Muscle layer of duodenum (tissue), 2 donors: Measurements from ENCODE around the gene MED28.

Experiments
- H3K27ac ChIP-seq: one replicate; pipeline ENCODE4 v1.7.0; 2013; ENCODE audit warnings: mild to moderate bottlenecking, low read length
- H3K27me3 ChIP-seq: one replicate; pipeline ENCODE4 v1.7.0; 2013; ENCODE audit warnings: low read depth, mild to moderate bottlenecking, control low read depth, low read length
- H3K36me3 ChIP-seq, 2 donors: one replicate each; pipeline ENCODE4 v1.7.0; 2013; ENCODE audit warnings: low read length in 2 of 2, control low read depth in 1 of 2, mild to moderate bottlenecking in 1 of 2; ENCODE audit not compliant: insufficient read depth in 2 of 2, control insufficient read depth in 1 of 2
- H3K4me1 ChIP-seq, 2 donors: one replicate each; pipeline ENCODE4 v1.7.0; 2013; ENCODE audit warnings: low read length in 2 of 2, mild to moderate bottlenecking in 2 of 2, control low read depth in 1 of 2, moderate library complexity in 1 of 2; ENCODE audit not compliant: insufficient read depth in 2 of 2, control insufficient read depth in 1 of 2
- H3K4me3 ChIP-seq, 2 donors: one replicate each; pipeline ENCODE4 v1.7.0; 2013; ENCODE audit warnings: low read length in 2 of 2, low read depth in 1 of 2, mild to moderate bottlenecking in 1 of 2
- H3K9me3 ChIP-seq, 2 donors: one replicate each; pipeline ENCODE4 v1.7.0; 2013; ENCODE audit warnings: low read length in 2 of 2, control low read depth in 1 of 2, mild to moderate bottlenecking in 1 of 2; ENCODE audit not compliant: control insufficient read depth in 1 of 2
- donor health status: healthy.

Gene MED28

GRCh38 chr4:17619416-17620105 lies 5.1 kb downstream of the MED28 start:
- no peak overlapping the region for H3K27ac ChIP-seq
- H3K36me3 ChIP-seq = peaks cover 27 to 75% of the 10 kb centered on the region in 2 donors
- H3K27me3 ChIP-seq = no peaks in the 10 kb centered on the region
- H3K9me3 ChIP-seq = no peaks in the 10 kb centered on the region
- H3K4me3 ChIP-seq = no peak overlapping the region
- peaks cover 13 to 31% of the 10 kb centered on the region in 2 donors for H3K4me1 ChIP-seq

GRCh38 chr4:17623451-17624001 lies 9.1 kb downstream of the MED28 start:
- no peak overlapping the region for H3K27ac ChIP-seq
- H3K36me3 ChIP-seq = peaks cover 60 to 95% of the 10 kb centered on the region in 2 donors
- H3K4me1 ChIP-seq = peaks cover 0 to 10% of the 10 kb centered on the region in 2 donors

DNA sequence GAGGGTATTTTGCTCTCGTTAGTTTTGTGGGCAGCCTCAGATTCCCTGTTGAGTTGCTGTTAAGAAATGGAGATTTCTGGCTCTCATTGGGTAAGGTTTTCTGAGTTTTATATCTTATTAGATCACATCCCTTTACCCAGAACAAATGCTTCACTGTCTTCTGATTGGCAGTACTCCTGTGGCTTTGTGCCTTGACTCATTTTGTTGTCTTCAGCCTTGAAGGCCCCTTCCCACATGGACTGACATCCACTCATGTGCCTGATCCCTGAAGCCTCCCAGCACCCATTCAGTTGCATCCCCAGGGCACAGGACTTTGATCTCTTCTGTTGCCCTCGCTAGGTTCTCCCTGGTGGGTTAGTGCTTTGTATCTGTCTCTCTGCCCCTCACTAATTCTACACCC lies 10.4 kb downstream of the MED28 start:
- no peak overlapping the region for H3K4me3 ChIP-seq
- H3K27me3 ChIP-seq = no peaks in the 10 kb centered on the region
- no peak overlapping the region for H3K27ac ChIP-seq
- no peaks in the 10 kb centered on the region for H3K4me1 ChIP-seq
- H3K36me3 ChIP-seq = peaks cover 69 to 100% of the 10 kb centered on the region in 2 donors
- no peaks in the 10 kb centered on the region for H3K9me3 ChIP-seq

More at GRCh38 chr4:17623451-17624001, 9.1 kb downstream of the MED28 start:
- Histone ChIP-seq H3K9me3 (no peaks in the 10 kb centered on the region), H3K27me3 (no peaks in the 10 kb centered on the region), H3K4me3 (no peak overlapping the region)

DNA sequence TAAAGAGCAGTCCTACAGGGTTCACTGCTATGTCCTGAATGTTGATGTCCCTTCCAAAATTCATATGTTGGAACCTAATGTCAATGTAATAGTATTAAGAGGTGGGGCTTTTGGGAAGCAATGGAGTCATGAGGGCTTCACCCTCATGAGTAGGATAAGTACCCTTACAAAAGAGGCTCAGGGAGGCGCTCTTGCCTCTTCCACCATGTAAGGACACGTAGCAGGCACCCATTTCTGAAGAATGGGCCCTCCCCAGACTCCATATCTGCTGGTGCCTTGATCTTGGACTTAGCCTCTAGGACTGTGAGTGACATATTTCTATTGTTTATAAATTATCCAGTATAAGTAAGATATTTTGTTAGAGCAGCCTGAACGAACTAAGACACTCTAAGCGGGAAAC lies 15.8 kb downstream of the MED28 start:
- H3K27ac ChIP-seq = no peak overlapping the region
- H3K36me3 ChIP-seq = peaks cover 64 to 88% of the 10 kb centered on the region in 2 donors
- no peaks in the 10 kb centered on the region for H3K27me3 ChIP-seq
- no peak overlapping the region for H3K4me3 ChIP-seq
- no peaks in the 10 kb centered on the region for H3K9me3 ChIP-seq
- H3K4me1 ChIP-seq = no peaks in the 10 kb centered on the region

GRCh38 chr4:17633600-17633999 lies 19.2 kb downstream of the MED28 start:
- H3K4me1 ChIP-seq = no peaks in the 10 kb centered on the region
- no peak overlapping the region for H3K27ac ChIP-seq
- H3K27me3 ChIP-seq = no peaks in the 10 kb centered on the region
- H3K9me3 ChIP-seq = no peaks in the 10 kb centered on the region
- H3K36me3 ChIP-seq = peaks cover 37 to 55% of the 10 kb centered on the region in 2 donors
- no peak overlapping the region for H3K4me3 ChIP-seq

- Histone ChIP-seq H3K27me3 (no peaks in the 10 kb centered on the region), H3K36me3 (peaks cover 27 to 41% of the 10 kb centered on the region in 2 donors), H3K9me3 (no peaks in the 10 kb centered on the region), H3K27ac (no peak overlapping the region), H3K4me3 (no peak overlapping the region), H3K4me1 (no peaks in the 10 kb centered on the region)
These were observed 20.6 kb downstream of the MED28 start for GRCh38 chr4:17635056-17635455.

DNA sequence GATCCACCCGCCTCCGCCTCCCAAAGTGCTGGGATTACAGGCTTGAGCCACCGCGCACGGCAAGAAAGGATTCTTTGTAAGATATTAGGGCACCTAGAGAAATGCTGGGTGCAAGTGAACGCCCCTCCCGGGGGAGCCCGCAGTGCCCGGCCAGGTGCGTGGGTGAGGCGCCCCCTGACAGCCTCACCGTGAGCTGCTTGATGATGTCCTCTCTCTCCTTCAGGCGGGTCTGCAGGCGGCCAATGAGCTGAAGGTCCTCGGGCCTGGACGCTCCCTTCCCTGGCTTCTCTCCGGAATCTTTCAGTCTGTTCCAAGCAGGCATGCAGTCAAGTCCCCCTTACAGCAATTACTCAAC lies 21.9 kb downstream of the MED28 start:
- no peak overlapping the region for H3K27ac ChIP-seq
- peaks cover 24 to 29% of the 10 kb centered on the region in 2 donors for H3K36me3 ChIP-seq
- no peaks in the 10 kb centered on the region for H3K4me1 ChIP-seq
- no peak overlapping the region for H3K4me3 ChIP-seq
- H3K9me3 ChIP-seq = no peaks in the 10 kb centered on the region
- H3K27me3 ChIP-seq = no peaks in the 10 kb centered on the region

DNA sequence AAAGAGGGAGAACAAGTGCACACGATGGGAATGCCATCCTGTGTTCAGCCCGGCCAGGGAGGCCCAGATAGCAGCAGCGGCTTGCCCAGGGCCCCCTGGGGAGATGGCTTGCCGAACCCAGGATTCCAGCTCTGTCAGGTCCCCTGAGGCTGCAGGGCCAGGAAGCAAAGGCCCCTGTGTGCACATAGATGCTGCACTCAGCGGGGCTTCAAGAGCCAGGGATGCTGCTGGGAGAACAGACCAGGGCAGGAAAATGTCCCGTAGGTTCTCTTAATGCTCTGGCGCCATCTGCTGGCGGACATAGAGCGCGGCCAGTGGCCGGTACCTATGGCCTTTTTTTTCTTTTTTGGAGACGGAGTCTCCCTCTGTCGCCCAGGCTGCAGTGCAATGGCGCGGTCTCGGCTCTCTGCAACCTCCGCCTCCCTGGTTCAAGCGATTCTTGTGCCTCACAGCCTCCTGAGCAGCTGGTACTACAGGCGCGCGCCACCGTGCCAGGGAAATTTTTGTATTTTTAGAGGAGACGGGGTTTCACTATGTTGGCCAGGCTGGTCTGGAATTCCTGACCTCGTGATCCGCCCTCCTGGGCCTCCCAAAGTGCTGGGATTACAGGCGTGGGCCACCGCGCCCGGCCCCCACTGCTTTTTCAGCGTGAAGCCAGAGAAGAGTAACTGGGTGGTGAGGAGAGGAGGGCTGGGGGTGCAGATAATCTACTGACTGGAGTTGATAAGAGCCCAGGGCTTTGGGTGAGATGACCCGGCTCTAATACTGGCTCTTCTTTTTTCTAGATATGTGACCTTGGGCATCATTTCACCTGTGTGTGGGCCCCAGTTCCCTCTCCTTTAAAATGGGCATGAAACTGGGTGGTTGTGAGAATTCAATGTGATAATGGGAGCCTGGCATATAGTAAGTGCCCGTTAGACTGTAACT lies 22.5 kb downstream of the MED28 start:
- no peak overlapping the region for H3K27ac ChIP-seq
- no peaks in the 10 kb centered on the region for H3K9me3 ChIP-seq
- no peak overlapping the region for H3K4me3 ChIP-seq
- H3K36me3 ChIP-seq = peaks cover 21 to 29% of the 10 kb centered on the region in 2 donors
- no peaks in the 10 kb centered on the region for H3K27me3 ChIP-seq
- H3K4me1 ChIP-seq = no peaks in the 10 kb centered on the region

GRCh38 chr4:17639136-17639535 lies 24.7 kb downstream of the MED28 start:
- Histone ChIP-seq H3K27ac (no peak overlapping the region), H3K36me3 (peaks cover 5 to 7% of the 10 kb centered on the region in 2 donors), H3K4me1 (no peaks in the 10 kb centered on the region), H3K9me3 (no peaks in the 10 kb centered on the region), H3K27me3 (no peaks in the 10 kb centered on the region), H3K4me3 (no peak overlapping the region)

- H3K9me3 ChIP-seq = no peaks in the 10 kb centered on the region
- no peaks in the 10 kb centered on the region for H3K27me3 ChIP-seq
- H3K27ac ChIP-seq = no peak overlapping the region
- H3K4me1 ChIP-seq = no peaks in the 10 kb centered on the region
- H3K36me3 ChIP-seq = no peaks in the 10 kb centered on the region
- no peak overlapping the region for H3K4me3 ChIP-seq
These were observed 27.9 kb downstream of the MED28 start for GRCh38 chr4:17642398-17642783.

DNA sequence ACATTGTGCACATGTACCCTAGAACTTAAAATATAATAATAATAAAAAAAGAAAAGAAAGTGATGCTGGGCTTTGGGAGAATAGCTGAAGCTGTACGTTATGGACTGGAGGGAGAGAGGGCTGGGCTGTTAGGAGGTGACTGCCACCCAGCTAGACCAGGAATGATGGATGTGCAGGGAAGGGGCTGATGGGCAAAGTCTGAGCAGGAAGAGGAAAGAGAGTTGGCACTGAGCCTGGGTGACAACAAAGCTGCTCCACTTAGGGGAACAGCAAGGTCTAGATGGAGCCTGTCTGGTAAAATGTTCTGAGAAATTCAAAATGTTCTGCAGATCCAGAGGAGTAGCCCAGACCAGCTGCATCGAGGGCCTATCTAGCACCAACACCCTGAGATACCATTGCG lies 32.3 kb downstream of the MED28 start:
- no peaks in the 10 kb centered on the region for H3K4me1 ChIP-seq
- no peaks in the 10 kb centered on the region for H3K9me3 ChIP-seq
- no peaks in the 10 kb centered on the region for H3K27me3 ChIP-seq
- no peak overlapping the region for H3K4me3 ChIP-seq
- no peaks in the 10 kb centered on the region for H3K36me3 ChIP-seq
- no peak overlapping the region for H3K27ac ChIP-seq
